Testis (tissue), 2 donors: ENCODE data around the gene TET1.

Source experiments
- CTCF ChIP-seq, 3 experiments: fragments of 450-650 bp in 2 of 3; fragments of 200-600 bp in 1 of 3; sonication (generic) in 1 of 3; IDR thresholded peaks; one replicate each; pipeline ENCODE4 v1.5.1; 2016 to 2019; ENCODE audit warnings: antibody characterized with exemption in 3 of 3, mild to moderate bottlenecking in 2 of 3, moderate library complexity in 1 of 3
- POLR2A ChIP-seq: fragments of 450-650 bp; IDR thresholded peaks from one replicate; pipeline ENCODE4 v1.6.1; 2017; ENCODE audit warnings: antibody characterized with exemption, mild to moderate bottlenecking, moderate library complexity

GRCh38 chr10:68625316-68625921 lies 65.3 kb downstream of the TET1 start:
- TF ChIP-seq CTCF (IDR thresholded peaks at IDR 0.05) (no peak), POLR2A (no peak)
